NCI-H2196 treated with DMSO at 0.1 percent for 48 hours (cell line): ENCODE results near the gene FOXN1.
A peak's percentile ranks its signal among the peaks of the same experiment; 100 is the strongest.

Experiments used
- DNase-seq: peaks from one replicate; lab custom pipeline; 2025; ENCODE audit not compliant: unreplicated experiment; lab: John Stamatoyannopoulos, UW

Gene FOXN1

GRCh38 chr17:28477928-28478327 is 28.2 kb upstream of the FOXN1 start:
- no peak for DNase-seq

- DNase-seq = no peak
Observed at GRCh38 chr17:28478712-28479615, 27.2 kb upstream of the FOXN1 start.

- DNase-seq = no peak
Observed at GRCh38 chr17:28480278-28480677, 25.9 kb upstream of the FOXN1 start.

GRCh38 chr17:28480799-28481571 is 25.2 kb upstream of the FOXN1 start:
- DNase-seq = no peak

- no peak for DNase-seq
Observed at GRCh38 chr17:28482551-28483199, 23.5 kb upstream of the FOXN1 start.

GRCh38 chr17:28484296-28484695 is 21.9 kb upstream of the FOXN1 start:
- no peak for DNase-seq

- DNase-seq = no peak
Observed at GRCh38 chr17:28485049-28485448, 21.1 kb upstream of the FOXN1 start.

GRCh38 chr17:28487881-28488532 is 18.1 kb upstream of the FOXN1 start:
- no peak for DNase-seq

GRCh38 chr17:28488533-28489276 is 17.4 kb upstream of the FOXN1 start:
- no peak for DNase-seq

GRCh38 chr17:28491286-28491685 is 14.9 kb upstream of the FOXN1 start:
- no peak for DNase-seq

GRCh38 chr17:28491860-28492259 is 14.3 kb upstream of the FOXN1 start:
- no peak for DNase-seq

- no peak for DNase-seq
Observed at GRCh38 chr17:28492352-28493310, 13.5 kb upstream of the FOXN1 start.

- DNase-seq = no peak
Observed at GRCh38 chr17:28493460-28493859, 12.7 kb upstream of the FOXN1 start.

- peak; percentile 10 for DNase-seq
Observed at GRCh38 chr17:28494445-28495188, 11.5 kb upstream of the FOXN1 start.

- DNase-seq = no peak
Observed at GRCh38 chr17:28495635-28496034, 10.5 kb upstream of the FOXN1 start.

- no peak for DNase-seq
Observed at GRCh38 chr17:28497931-28498330, 8.2 kb upstream of the FOXN1 start.

GRCh38 chr17:28498652-28499363 is 7.3 kb upstream of the FOXN1 start:
- DNase-seq = no peak

- no peak for DNase-seq
Observed at GRCh38 chr17:28499364-28499664, 6.8 kb upstream of the FOXN1 start.
